HG03066 (cell line): ENCODE data around the gene PCNX2.
"Not testable (repeated sequence)": the region's sequence is repeated elsewhere in the genome, so short reads cannot be mapped to it uniquely, and the experiment has no call there.

ENCODE experiments used
- ATAC-seq: cut with Tn5 transposase; IDR thresholded peaks from one replicate; pipeline ENCODE4 v1.9.1; 2021; ENCODE audit warnings: low read depth; ENCODE audit not compliant: unreplicated experiment

The PCNX2 gene

DNA sequence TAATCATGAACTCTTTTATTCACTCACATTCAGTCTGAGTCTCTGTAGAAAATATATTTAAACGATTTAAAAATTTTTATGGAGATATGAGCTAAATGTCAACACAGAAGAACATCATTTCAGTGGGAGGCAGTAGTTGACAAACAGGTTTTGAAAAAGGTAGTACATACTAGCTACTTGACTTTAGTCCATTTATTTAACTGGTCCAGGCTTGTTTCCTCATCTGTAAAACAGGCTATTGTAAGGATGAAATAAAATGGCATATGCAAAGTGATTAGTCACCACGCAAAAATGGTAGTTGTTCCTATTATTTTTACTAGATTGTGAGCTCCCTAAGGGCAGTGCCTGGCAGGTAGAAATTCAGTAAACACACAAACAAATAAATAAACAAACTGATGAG is 270.0 kb downstream of the PCNX2 start:
- no peak for ATAC-seq

DNA sequence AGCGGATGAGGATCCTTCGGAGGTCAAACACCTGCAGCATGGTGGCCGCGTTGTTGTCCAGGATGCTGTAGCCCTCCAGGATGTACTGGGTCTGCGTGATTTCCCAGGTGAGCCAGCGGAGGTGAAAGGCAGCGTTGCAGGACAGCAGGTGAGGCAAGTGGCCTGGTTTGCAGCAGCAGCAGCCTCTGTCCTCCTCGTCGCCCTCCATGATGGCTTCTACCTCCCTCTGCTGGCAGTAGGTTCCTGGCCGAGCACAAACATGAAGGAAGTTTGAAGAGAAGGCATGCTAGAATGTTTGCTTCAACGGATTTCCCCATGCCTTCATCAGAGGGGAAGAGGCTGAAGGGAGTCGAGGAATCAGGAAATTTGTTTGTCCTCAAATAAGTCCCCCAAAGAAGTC is 270.4 kb downstream of the PCNX2 start:
- ATAC-seq: no peak

DNA sequence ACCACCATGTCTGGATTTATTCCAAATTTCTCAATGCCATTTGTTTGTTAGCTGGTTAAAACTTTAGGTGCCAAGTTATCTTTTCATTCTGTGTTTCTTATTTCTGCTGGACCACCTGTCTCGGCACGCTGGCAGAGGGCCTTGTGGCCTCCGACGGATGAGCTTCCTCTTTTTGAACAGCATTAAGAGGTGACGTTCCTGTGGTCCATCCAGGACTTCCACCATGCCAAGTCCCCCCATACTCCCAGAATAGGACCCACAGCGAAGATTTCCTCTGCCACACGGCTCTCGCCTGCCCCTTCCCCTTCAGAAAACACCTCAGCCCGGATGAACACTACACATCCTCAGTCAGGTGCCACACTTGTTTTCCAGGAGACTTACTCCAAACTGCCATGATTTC is 271.3 kb downstream of the PCNX2 start:
- no peak for ATAC-seq

DNA sequence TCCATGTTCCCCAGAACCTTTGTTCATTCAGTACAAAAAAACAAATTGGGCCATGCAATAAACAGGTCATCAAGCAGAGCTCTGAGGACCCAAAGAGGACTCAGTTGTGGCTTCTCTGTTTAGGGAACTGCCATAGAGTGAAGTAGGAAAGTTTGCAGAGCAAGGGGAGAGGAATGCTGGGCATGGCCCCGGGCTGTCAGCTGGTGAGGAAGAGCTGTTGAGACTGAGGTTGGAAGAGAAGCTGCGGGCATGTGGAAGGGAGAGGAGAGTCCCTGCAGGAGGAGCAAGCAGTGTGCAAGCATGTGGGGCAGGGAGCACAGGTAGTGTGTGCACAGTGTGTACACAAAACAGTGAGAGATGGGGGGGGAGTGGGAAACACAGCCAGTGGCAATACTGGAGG is 273.3 kb downstream of the PCNX2 start:
- no peak for ATAC-seq

DNA sequence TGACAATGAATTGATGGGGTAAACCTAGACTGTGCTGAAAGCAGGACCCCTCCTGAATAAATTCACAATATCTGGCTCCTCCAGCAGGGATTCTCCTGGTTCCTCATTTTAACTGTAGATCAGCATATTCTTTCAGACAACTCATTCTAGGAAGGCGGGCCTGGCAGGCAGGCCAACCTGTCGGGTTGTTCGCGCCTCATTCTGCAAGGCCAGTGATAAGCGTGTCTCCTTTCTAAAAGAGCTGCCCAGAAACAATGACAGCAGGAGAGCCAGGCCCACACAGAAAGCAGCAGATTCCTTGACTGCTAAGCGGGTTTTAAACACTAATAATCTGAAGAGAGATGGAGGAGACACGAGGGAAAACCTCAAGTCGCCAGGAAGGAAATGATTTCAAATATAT is 275.1 kb downstream of the PCNX2 start:
- no peak for ATAC-seq

DNA sequence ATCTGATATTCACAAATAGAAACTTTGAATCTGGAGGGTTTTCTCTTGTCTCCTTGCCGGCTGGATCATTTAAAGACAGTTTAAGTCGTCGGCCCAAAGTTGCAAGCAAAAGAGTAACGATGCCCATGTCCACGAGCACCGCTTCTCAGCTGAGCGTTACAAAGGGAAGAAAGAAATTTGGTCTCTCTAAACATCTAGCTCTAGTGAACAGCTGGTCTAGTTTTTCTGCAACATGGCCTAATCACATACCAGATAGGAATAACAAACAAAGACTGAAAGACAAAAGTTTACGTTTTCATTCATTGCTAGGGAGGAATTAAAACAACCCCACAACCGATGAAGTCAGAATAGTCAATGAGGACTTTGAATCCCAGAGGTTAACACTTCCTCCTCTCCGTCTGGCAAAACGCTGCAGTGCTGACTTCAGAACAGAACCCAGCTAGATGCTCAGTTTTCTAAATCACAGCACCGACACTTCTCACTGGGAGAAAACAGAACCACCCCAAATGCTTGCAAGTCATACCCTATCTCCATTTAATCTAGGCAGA is 275.7 kb downstream of the PCNX2 start:
- ATAC-seq: no peak

DNA sequence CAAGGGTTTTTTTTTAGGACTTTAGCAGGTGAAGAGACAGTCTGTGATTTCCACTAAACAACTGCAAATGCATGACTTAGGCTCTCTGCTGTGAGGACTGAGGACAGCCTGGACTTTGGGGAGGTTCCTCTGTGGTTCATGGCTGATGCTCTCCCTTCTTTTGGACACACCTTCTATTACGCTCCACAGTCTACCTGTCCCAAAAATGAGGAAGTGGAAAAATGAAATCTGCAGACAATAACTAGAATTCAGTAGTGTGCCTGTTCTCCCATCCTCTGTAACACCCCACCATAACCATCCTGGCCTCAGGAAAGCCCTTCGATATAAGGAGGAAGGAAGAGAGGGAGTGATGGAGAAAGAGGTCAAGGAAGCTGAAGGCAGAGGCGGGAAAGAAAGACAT is 276.4 kb downstream of the PCNX2 start:
- ATAC-seq: no peak

DNA sequence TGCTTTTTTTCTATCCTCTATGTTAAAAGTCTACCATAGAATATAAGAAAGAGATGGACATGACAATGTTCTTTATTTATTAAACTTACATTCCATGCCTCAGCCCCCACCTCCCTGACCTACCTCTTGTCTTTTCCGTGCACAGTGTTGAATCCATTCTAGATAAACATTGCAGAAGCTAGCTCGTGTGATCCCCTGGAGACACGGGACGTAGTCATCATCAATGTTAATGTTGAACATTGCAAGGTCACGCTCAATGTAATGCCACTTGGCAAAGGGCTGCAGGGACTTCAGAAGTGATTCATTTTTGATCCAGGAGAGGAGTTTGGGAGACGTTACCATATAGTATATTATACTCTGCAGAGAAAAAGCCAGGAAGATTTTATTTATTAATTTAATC is 278.7 kb downstream of the PCNX2 start:
- no peak for ATAC-seq

DNA sequence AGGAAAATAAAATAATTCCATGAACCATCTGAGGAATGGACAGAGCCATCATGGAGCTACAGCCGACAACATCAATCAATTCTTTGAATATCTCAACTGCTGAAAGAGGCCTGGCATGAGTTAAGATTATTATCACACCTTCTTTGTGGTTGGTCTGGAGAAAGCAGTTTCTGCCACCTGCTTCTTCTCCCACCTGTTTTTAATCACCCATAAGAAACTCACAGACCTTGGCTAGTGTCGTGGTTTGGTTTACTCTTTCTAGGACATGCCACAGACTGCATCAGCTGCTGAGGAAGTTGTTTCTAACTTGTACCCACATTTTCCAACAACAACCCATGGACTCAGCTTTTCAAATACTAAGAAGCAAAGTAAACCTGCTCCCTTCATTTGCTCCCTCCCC is 279.6 kb downstream of the PCNX2 start:
- no peak for ATAC-seq

DNA sequence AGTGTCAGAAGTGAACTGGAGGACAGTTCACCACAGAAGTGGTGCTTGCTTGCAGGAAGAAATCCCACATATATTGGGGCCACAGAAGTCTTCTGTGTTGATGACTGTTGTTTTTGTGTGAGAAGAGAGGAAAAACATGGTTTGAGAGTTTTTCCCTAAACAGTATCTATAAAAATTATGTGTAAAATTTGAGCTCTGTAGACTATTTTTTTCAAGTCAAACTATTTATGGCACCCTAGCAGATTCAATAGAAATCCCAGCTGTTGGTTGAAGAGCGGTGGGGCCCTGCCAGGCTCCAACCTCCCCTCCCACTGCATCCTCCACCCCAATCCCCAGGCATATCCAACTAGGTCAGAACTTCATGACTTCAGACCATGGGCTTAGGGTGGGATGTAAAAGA is 283.5 kb downstream of the PCNX2 start:
- no peak for ATAC-seq

DNA sequence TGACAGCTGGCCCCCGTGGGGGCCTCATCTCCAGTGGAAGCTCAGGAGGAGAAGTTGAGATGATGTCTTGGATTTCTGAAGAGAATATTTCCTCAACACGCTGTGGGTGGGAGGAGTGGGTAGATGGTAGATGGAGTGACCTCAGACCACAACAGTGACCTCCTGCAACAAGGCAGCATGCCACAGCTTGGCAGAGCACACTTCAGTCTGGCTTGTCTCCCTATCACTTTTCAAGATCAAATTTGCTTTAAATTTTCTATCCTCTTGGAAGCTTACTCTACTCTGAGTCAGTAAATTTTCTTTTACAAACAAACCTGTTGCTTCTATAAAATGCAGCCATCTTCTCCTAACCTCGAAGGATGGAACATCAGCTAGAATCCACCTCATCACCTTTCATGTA is 285.4 kb downstream of the PCNX2 start:
- no peak for ATAC-seq

DNA sequence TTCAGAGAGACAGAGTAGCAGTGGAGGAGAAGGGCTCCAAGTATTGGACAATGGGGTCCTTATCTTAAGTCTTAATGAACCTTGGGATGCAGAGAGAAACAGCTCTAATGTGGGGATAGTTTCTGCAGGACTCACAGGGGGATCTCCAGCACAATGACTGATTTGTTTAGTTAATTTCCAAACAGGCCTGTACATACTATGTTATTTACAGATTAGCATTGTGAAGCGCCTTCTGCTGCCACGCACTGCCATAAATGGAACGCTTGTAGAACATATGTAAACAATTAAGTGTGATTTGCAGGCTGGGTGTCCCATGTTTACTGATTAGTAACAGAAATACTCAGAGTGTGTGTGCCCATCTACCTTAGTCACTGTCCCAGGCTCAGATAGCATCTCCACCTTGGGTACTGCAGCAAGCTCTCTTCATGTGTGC is 289.0 kb downstream of the PCNX2 start:
- no peak for ATAC-seq

DNA sequence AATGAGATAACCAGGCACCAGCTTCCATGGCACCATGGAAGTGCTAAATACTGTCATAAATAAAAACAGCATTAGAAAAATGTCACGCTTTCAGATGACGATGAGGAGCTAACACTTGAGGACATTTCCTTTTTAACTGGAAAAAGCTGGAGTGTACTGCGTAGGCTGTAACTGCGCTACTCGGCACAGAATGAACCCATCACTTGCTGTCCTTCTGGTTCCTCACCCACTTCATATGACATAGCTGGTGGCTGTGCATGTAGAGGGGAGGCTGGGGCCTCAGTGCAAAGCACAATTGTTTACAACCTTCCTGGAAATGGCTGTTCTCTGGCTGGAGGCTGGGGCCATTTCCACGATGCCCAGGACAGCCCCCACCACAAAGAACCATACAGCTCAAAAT is 289.4 kb downstream of the PCNX2 start:
- no peak for ATAC-seq

DNA sequence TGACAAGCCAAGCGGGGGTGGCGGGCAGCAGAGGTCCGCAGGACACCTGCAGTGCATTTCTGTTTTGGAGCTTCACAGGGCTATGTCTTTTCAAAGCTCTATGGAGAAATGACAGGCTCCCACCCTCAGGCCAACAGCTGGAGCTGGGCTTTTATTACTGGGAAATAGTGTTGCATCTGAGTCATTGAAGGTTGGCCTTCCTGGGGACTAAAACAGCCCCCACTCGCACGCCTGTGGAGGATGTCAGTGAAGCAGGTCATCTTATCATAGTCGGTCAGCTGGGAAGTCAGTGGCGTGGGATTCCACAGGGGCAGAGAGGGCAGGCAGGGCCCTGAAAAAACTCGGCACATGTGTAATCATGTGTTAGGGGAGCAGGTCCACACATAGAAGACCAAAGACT is 289.8 kb downstream of the PCNX2 start:
- no peak for ATAC-seq

DNA sequence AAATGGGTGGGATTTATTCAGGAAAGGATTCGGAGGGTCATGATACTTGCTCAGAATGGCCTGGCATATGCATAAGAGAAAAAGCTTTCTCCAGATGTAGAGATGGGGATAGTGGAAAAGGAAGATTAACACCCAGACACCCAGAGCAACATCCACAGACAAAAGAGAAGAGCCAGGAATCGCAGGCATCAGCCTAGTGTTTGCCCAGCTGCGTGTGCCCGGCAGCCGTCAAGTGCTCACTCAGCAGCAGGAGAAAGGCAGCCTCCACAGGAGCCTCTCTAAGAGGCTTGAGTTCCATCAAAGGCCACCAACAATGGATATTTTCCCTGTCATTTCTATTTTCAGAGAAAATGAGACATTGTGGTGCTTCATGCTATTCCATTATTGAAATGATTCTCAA is 290.4 kb downstream of the PCNX2 start:
- ATAC-seq: no peak

DNA sequence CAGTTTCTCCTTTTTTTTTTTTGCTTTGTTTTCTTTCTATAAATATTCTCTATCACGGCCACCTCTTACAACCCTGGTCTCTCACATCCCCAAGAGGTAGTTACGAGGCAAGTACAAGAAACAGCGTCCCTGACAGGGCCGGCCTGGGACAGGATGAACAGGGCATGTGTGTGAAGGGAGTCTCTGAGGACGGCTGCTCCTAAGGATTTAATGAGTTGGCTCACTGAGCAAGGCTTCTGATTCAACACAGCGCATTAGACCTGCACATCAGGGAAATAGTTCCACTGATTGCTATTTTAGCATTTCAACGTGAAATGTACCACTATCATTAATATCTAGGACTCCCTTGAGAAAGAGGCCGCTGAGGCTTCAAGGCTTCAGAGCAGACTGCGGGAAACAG is 291.1 kb downstream of the PCNX2 start:
- ATAC-seq: no peak

DNA sequence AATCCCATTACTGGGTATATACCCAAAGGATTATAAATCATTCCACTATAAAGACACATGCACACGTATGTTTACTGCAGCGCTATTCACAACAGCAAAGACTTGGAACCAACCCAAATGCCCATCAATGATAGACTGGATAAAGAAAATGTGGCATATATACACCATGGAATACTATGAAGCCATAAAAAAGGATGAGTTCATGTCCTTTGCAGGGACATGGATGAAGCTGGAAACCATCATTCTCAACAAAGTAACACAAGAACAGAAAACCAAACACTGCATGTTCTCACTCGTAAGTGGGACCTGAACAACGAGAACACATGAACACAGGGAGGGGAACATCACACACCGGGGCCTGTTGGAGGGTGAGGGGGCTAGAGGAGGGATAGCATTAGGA is 291.9 kb downstream of the PCNX2 start:
- ATAC-seq: not testable (repeated sequence)

DNA sequence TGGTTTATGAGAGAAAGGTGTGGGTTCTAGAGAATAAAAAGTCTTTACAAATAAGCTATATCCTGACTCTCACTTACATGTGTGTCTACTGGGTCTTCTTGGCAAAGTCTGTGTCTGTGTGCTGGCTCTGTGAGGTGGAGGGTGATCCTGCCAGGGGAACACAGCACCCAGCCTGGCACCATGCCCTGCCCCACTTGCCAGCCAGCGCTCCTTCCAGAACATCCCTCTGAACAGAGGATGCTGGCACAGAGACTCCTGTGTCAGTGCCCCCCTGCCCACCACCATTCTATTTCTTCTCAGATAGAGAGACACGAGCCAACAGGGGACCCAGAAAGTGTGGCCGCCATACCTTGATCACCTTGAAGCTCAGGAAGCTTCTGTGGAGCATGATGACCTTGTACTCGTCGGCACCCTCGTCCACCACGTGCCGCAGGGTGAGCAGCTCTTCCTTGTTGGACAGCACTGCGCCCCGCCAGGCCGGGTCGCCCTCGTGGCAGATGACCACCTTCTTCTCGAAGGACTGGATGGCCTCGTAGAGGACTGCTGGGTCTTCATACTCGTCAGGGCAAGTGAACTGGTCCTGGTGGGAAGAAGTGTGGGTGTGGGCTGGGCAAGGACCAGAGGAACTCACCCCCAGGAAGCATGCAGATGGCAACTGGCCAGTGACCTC is 295.4 kb downstream of the PCNX2 start:
- no peak for ATAC-seq

DNA sequence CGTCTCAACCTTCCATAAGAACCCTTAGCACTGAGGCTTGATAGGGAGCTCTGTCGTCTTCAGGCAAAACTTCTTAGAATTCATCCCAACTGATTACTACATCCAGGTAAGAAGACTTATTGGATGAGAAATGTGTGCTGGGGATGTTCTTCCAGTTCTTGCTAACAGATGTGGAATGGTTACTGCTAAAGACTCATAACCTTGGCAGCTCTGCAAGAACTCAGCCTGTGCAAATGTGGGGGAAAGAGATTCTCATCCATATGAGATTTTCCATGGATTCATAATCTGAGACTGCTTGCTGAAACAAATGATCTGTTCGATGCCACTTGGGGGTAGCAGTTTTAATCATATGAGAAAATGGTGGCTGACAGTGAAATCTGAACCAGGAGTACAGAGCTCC is 296.9 kb downstream of the PCNX2 start:
- ATAC-seq: no peak

DNA sequence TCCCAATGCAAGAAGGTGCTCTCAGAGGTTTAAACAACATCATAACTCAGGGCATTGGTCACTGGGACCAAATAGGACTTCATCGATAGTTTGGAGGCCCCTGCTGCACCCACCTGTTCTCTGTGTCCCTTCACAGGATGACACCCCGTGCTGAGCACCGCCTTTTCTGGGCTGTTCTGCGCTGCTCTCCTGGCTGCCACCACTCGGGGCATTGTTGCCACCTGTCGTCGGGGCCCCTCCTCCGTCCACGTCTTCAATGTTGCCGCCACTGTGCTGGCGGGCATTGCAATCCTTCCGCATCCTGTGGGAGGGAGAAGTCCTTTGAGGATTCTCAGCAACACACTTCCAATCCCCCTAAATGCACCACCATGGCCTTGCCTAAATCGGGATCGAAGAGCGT is 297.4 kb downstream of the PCNX2 start:
- no peak for ATAC-seq

DNA sequence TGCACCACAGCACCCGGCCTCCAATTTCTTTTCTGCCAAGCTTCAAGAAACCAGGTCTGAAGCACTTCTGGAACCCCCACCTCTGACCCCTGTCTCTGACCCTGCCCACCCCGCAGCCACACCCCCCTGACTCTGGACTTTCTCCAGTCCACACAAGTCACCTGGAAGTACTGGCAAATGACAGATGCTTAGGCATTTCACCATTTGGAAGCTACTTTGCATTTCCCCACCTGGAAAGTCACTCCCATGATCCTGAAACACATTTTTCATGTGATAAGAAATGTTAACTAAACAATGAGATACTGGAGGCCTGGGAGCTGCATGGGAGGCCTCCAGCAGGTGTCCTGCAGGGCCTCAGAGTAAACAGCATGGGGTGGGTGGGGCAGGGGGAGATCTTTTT is 299.4 kb downstream of the PCNX2 start:
- ATAC-seq: no peak

DNA sequence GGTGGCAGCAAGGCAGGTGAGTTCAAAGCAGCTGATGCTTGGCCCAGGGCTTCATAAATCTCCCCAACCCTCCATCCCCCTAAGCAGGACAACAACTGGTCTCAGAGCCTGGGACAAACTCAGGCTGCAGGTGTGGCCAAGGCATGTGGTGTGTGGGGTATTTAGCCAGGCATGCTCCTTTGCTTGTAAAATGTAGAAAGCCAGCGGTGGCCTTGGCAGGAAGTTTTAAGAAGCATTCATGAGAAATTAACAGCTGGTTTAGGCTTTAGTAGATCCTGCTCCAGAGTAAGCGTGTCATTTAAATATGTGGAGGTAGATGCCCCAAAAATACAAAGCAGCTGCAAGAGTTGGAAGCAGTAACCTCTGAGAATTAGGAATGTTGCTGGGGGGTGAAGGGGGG is 300.3 kb downstream of the PCNX2 start:
- ATAC-seq: no peak

DNA sequence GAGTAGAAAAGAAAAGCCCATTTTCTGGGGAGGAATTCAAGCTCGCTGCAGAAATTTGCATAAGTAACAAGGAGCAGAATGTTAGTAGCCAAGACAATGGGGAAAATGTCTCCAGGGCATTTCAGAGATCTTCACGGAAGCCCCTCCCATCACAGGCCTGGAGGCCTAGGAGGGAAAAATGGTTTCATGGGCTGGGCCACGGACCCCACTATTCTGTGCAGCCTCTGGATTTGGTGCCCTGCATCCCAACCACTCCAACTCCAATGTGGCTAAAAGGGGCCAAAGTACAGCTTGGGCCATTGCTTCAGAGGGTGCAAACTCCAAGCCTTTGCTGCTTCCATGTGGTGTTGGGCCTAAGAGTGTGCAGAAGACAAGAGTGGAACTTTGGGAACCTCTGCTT is 302.0 kb downstream of the PCNX2 start:
- no peak for ATAC-seq
